Measurements from ENCODE around the gene TP53I13. TPM values are rescaled to one million over a fixed set of nuclear protein-coding genes. Genes with fewer than 3 reads are reported as not detected.

TP53I13 gene
- total and polyA plus RNA-seq, 2 of the 13 experiments (the other 11 are each of a cell fraction or from before 2014, with no cell fraction given): 16.9 to 25.7 TPM

- H3K9me3 ChIP-seq (ENCODE audit: low read length): no peaks in the 10 kb centered on the region
- H3K4me1 ChIP-seq (ENCODE audit: insufficient read depth, low read length): peaks cover 28% of the 10 kb centered on the region
- TF ChIP-seq ZNF737 (CRISPR knock-in tag; IDR thresholded peaks at IDR 0.05; ENCODE audit: borderline replicate concordance): no peak
- no peak for TF ChIP-seq JUND (CRISPR knock-in tag; IDR thresholded peaks at IDR 0.05)
- no peak for TF ChIP-seq POGZ (CRISPR knock-in tag; IDR thresholded peaks at IDR 0.05)
- TF ChIP-seq, protein P1, sequence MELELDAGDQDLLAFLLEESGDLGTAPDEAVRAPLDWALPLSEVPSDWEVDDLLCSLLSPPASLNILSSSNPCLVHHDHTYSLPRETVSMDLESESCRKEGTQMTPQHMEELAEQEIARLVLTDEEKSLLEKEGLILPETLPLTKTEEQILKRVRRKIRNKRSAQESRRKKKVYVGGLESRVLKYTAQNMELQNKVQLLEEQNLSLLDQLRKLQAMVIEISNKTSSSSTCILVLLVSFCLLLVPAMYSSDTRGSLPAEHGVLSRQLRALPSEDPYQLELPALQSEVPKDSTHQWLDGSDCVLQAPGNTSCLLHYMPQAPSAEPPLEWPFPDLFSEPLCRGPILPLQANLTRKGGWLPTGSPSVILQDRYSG (CRISPR knock-in tag; IDR thresholded peaks at IDR 0.05): no peak
- no peak for TF ChIP-seq TAF1 (CRISPR knock-in tag; IDR thresholded peaks at IDR 0.05)
- TF ChIP-seq PCBP2 (optimal IDR thresholded peaks at IDR 0.05; ENCODE audit: low read depth, low read length, poor library complexity, severe bottlenecking): no peak
- no peak for TF ChIP-seq JUNB (CRISPR knock-in tag; IDR thresholded peaks at IDR 0.05; ENCODE audit: borderline replicate concordance)
- TF ChIP-seq ADNP (CRISPR knock-in tag; IDR thresholded peaks at IDR 0.05): no peak
- TF ChIP-seq HNRNPUL1 (IDR thresholded peaks at IDR 0.05; ENCODE audit: low read depth, low read length): no peak
- no peak for TF ChIP-seq GRHL1 (CRISPR knock-in tag; conservative IDR thresholded peaks at IDR 0.05)
- TF ChIP-seq KMT2B (CRISPR knock-in tag; IDR thresholded peaks at IDR 0.05): no peak
- TF ChIP-seq ZNF790 (CRISPR knock-in tag; IDR thresholded peaks at IDR 0.05; ENCODE audit: borderline replicate concordance): no peak
- no peak for TF ChIP-seq ZMAT5 (CRISPR knock-in tag; IDR thresholded peaks at IDR 0.05; ENCODE audit: borderline replicate concordance, low read depth)
- TF ChIP-seq NFKB2 (CRISPR knock-in tag; IDR thresholded peaks at IDR 0.05; ENCODE audit: borderline replicate concordance): no peak
- no peak for TF ChIP-seq ATRX (CRISPR knock-in tag; IDR thresholded peaks at IDR 0.05; ENCODE audit: borderline replicate concordance)
- no peak for TF ChIP-seq PRDM15 (CRISPR knock-in tag; IDR thresholded peaks at IDR 0.05)
- no peak for TF ChIP-seq PPARG (CRISPR knock-in tag; conservative IDR thresholded peaks at IDR 0.05)
- H3K9ac ChIP-seq (ENCODE audit: insufficient read depth, low read depth, low read length): no peak overlapping the region
- H3K36me3 ChIP-seq (replicated peaks in 1 of 2; ENCODE audit: control insufficient read depth in 1 of 2, insufficient read depth in 2 of 2, low read length in 2 of 2): no peaks in the 10 kb centered on the region; a peak in 1 of 5 replicates
- no peak overlapping the region for H3K4me3 ChIP-seq (replicated peaks in 1 of 3; ENCODE audit: insufficient read depth in 1 of 3, low read depth in 2 of 3, low read length in 3 of 3)
- no peaks in the 10 kb centered on the region for H3K79me2 ChIP-seq (ENCODE audit: insufficient read depth, low read length)
- 96% methylated on average over 18 of the region's 18 CpGs for WGBS (ENCODE audit: low lambda C conversion rate)
- FAIRE-seq: no peak
- in situ Hi-C loops (cut with HindIII; ENCODE audit: extremely low pct_ligation_motif_present, low pct_unique_long_range_greater_than_20kb) (no loop called here), intact Hi-C loops (cut with micrococcal nuclease; ENCODE audit: unreplicated experiment) (loop anchor here (10.0 kb wide), 1 partner anchor 268 kb away; the partner anchor contains the start of gene NUFIP2)
- ChIA-PET CTCF (ENCODE audit: low intra/inter-chr PET ratio, low total read pairs) (no interaction called here), POLR2A (interaction anchor here (1.4 kb wide), 1 partner anchor 12 kb away, joined by 3 read pairs; no protein-coding TSS in a partner anchor)
- H2AFZ ChIP-seq (ENCODE audit: low read length): no peak overlapping the region
- no TSS peak for BruUV-seq (replicated peaks)
- no peak for DNase-seq (ENCODE audit: low spot score)
- H3K27ac ChIP-seq (ENCODE audit: extremely low read length, insufficient read depth, low read length): no peak overlapping the region
- H3K4me2 ChIP-seq (ENCODE audit: low read depth, low read length): no peak overlapping the region
- H3K27me3 ChIP-seq (ENCODE audit: control insufficient read depth in 1 of 2, insufficient read depth in 2 of 2, low read length in 2 of 2): no peaks in the 10 kb centered on the region
- ATAC-seq: no peak
- H4K20me1 ChIP-seq (ENCODE audit: insufficient read depth, low read length): 0 out of 2 replicates have a peak, but pooled peaks cover 5% of the 10 kb centered on the region
Measured at GRCh38 chr17:29562615-29563014, 5.9 kb upstream of the TP53I13 start.

All from HepG2 (cell line).